WERI-Rb-1 (cell line): ENCODE data around the gene SPEG.
A peak's percentile ranks its signal among the peaks of the same experiment; 100 is the strongest.

Experiments used
- DNase-seq: peaks from one replicate; pipeline ENCODE4 v3.0.0-alpha.2; 2020
- H3K27ac ChIP-seq: fragments of 250-450 bp; sonication (Bioruptor Pico); 2 replicates; pipeline ENCODE4 v1.5.1; 2020; ENCODE audit warnings: mild to moderate bottlenecking, moderate library complexity
- H3K27me3 ChIP-seq: fragments of 250-450 bp; sonication (Bioruptor Pico); 2 replicates; pipeline ENCODE4 v1.5.1; 2021; ENCODE audit warnings: mild to moderate bottlenecking, low read depth, moderate library complexity; ENCODE audit not compliant: insufficient read depth, severe bottlenecking
- H3K36me3 ChIP-seq: fragments of 250-450 bp; sonication (Bioruptor Pico); 2 replicates; pipeline ENCODE4 v1.5.1; 2020; ENCODE audit warnings: mild to moderate bottlenecking, moderate library complexity
- H3K4me3 ChIP-seq: 2 replicates; pipeline ENCODE4 v1.5.1; 2011; ENCODE audit warnings: low read depth, mild to moderate bottlenecking, control low read depth, low read length
- H3K9me3 ChIP-seq: fragments of 250-450 bp; sonication (Bioruptor Pico); 2 replicates; pipeline ENCODE4 v1.5.1; 2021; ENCODE audit warnings: mild to moderate bottlenecking, moderate library complexity; ENCODE audit not compliant: severe bottlenecking
- CTCF ChIP-seq: IDR thresholded peaks from 2 replicates; pipeline ENCODE4 v1.5.1; 2011; ENCODE audit warnings: low read depth, mild to moderate bottlenecking, control low read depth, inconsistent platforms, low read length

The SPEG gene

DNA sequence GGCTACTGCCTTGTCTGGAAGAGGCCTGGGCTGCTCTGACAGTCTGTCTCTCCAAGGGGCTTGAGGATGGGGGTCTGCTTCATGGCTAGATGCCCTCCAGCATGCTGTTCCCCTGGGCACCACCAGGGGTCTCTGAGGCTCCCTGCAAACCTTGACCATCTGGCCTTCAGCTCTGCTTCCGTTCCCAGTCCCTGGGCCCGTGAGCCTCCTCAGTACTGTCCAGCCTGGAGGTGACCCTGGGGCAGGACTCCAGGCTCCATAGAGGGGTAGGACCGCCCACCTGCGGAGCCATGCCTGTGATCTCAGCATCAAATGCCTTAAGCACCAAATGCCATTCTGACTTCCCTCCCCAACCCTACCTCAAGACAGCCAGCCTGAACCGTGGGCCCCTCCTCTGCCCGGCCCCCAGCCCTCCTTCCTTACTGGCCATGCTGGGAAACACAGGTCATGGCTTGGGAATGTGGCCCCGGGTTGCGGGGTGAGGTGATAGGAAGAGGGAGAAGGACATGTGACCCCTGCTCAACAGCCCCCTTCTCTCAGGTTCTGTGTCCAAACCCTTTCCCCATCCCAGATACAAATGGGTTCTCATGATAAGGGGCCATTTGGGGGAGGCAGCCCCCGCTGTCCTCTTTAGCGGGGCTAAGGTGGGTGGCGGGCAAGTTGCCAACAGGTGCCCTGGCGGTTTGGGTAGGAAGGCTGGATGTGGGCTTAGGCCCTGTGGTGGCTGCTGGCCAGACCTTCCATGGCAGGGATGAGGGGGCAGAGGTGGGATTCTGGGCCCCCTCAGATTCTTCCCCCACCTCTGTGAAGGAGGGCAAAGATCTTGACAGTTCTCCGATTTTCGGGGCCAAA is 25.0 kb downstream of the SPEG start:
- H3K27me3 ChIP-seq: no peaks in the 10 kb centered on the region
- TF ChIP-seq CTCF: peak; percentile 98
- H3K9me3 ChIP-seq: no peaks in the 10 kb centered on the region
- H3K27ac ChIP-seq: peak overlapping the region; percentile 90
- H3K36me3 ChIP-seq: peaks cover 21% of the 10 kb centered on the region
- DNase-seq: peak; percentile 89
- no peak overlapping the region for H3K4me3 ChIP-seq

DNA sequence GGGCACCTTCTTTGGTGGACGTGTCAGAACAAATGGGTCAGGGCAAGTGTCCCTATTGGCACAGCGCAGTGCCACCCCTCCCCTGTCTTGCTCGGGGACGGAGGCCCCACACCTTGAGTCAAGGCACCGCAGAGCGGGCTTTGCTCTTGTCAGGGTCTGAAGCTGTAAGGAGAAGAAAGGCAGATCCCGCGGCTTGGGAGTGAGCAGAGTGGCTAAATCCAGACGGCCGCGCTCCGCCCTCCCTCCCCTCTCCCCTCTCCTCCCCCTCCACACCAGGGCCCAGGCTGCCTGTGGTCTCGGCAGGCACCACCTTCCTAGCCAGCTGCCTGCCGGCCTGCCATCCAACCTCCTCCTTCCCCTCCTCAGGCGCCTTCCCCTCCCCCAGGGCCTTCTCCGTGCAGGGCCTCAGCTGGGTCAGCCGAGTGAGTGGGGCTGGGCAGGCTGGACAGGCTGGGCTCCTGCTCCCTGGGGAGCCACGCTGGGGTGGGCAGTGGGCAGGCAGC is 25.8 kb downstream of the SPEG start:
- DNase-seq: peak; percentile 95
- no peak for TF ChIP-seq CTCF
- Histone ChIP-seq H3K27ac (peak overlapping the region; percentile 90), H3K36me3 (peaks cover 27% of the 10 kb centered on the region), H3K4me3 (peak overlapping the region; percentile 32), H3K9me3 (no peaks in the 10 kb centered on the region), H3K27me3 (no peaks in the 10 kb centered on the region)

DNA sequence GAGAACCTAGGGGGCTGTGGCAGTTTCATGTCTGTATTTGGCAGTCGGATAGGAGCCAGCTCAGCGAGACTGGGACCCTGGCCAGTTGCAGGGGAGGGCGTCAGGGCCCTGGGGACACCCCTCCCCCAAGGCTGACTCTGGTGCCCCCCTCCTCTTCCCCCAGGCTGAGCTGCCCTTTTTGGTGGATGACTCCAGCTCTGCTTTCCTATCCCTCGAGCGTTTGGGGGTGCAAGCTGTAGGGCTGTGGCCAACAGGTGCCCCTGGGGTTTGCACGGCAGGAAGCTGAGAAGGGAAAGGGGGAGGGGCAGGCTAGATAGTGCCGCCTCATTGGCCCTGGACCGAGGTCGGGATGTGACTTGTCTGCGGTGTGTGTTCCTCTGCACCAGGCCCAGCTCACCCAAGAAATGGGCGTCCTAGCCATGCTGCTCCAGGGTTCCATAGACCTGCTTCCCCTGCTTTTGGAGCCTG is 26.4 kb downstream of the SPEG start:
- Histone ChIP-seq H3K27me3 (no peaks in the 10 kb centered on the region), H3K27ac (peak overlapping the region; percentile 90), H3K4me3 (peak overlapping the region; percentile 32), H3K36me3 (peaks cover 28% of the 10 kb centered on the region), H3K9me3 (no peaks in the 10 kb centered on the region)
- peak; percentile 52 for DNase-seq
- no peak for TF ChIP-seq CTCF

DNA sequence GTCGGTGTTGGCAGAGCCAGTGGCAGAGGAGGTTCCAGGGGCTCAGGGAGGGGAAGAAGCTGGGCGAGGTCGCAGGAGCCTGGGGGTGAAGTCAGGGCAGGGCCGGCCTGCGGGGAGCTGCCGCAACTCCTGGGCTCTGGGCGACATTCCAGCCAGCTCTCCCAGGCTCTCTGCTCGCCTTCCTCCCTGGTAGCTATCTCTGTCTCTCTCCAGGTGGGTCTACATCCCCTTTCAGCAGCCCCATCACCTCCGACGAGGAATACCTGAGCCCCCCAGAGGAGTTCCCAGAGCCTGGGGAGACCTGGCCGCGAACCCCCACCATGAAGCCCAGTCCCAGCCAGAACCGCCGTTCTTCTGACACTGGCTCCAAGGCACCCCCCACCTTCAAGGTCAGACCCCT is 27.0 kb downstream of the SPEG start:
- no peak for DNase-seq
- Histone ChIP-seq H3K4me3 (no peak overlapping the region), H3K36me3 (peaks cover 30% of the 10 kb centered on the region), H3K27ac (peak overlapping the region; percentile 90), H3K9me3 (no peaks in the 10 kb centered on the region), H3K27me3 (no peaks in the 10 kb centered on the region)
- no peak for TF ChIP-seq CTCF

DNA sequence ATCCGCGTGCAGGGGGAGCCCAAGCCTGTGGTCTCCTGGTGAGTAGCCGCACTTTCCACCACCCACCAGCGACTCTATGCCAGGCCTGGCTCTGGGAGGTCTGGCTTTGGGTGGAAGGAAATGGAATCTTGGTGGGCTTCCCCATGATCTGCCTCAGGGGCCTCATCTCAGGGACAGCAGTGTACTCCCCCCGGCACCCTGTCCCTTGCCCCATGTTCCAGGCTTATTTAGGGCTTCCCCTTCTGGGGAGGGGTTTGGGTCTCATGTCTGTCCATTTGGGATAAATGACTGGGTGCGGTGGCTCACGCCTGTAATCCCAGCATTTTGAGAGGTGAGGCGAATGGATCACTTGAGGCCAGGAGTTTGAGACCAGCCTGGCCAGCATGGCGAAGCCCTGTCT is 27.7 kb downstream of the SPEG start:
- no peak for DNase-seq
- no peaks in the 10 kb centered on the region for H3K9me3 ChIP-seq
- no peaks in the 10 kb centered on the region for H3K27me3 ChIP-seq
- H3K36me3 ChIP-seq: peaks cover 34% of the 10 kb centered on the region
- H3K27ac ChIP-seq: no peak overlapping the region
- H3K4me3 ChIP-seq: no peak overlapping the region
- no peak for TF ChIP-seq CTCF
